DOHH2 (cell line): ENCODE results near the gene TIAL1.

Experiments
- H3F3A ChIP-seq: fragments of 200-600 bp; sonication (generic), shearing (Covaris generic); 2 replicates; pipeline ENCODE4 v1.6.0; 2016; ENCODE audit warnings: antibody characterized with exemption, mild to moderate bottlenecking; ENCODE audit not compliant: control insufficient read depth, insufficient read depth
- H3K27ac ChIP-seq: fragments of 200-600 bp; sonication (generic); 2 replicates; pipeline ENCODE4 v1.5.1; 2014; ENCODE audit warnings: low read depth, mild to moderate bottlenecking, low read length, moderate library complexity
- H3K27me3 ChIP-seq: fragments of 200-600 bp; sonication (generic); 2 replicates; pipeline ENCODE4 v1.6.1; 2014; ENCODE audit warnings: mild to moderate bottlenecking, low read length, mixed read lengths; ENCODE audit not compliant: control insufficient read depth
- H3K36me3 ChIP-seq: fragments of 200-600 bp; sonication (generic); 2 replicates; pipeline ENCODE4 v1.6.1; 2014; ENCODE audit warnings: mild to moderate bottlenecking, low read length, moderate library complexity, mixed read lengths; ENCODE audit not compliant: control insufficient read depth
- H3K4me1 ChIP-seq: fragments of 200-600 bp; sonication (generic); 2 replicates; pipeline ENCODE4 v1.6.1; 2014; ENCODE audit warnings: mild to moderate bottlenecking, low read length, mixed read lengths; ENCODE audit not compliant: control insufficient read depth
- H3K4me2 ChIP-seq: fragments of 200-600 bp; sonication (generic); 2 replicates; pipeline ENCODE4 v1.6.0; 2014; ENCODE audit warnings: mild to moderate bottlenecking, low read length, moderate library complexity
- H3K4me3 ChIP-seq: fragments of 200-600 bp; sonication (generic); 2 replicates; pipeline ENCODE4 v1.5.1; 2014; ENCODE audit warnings: mild to moderate bottlenecking, low read length, mixed read lengths
- H3K79me2 ChIP-seq: fragments of 200-600 bp; sonication (generic); 2 replicates; pipeline ENCODE4 v1.6.1; 2014; ENCODE audit warnings: mild to moderate bottlenecking, low read length, mixed read lengths; ENCODE audit not compliant: control insufficient read depth
- H3K9me2 ChIP-seq: fragments of 200-600 bp; sonication (generic); replicated peaks from 2 replicates; pipeline ENCODE4 v1.6.1; 2014; ENCODE audit warnings: mild to moderate bottlenecking, low read length, mixed read lengths; ENCODE audit not compliant: control insufficient read depth
- H3K9me3 ChIP-seq: fragments of 200-600 bp; sonication (generic); 2 replicates; pipeline ENCODE4 v1.6.1; 2014; ENCODE audit warnings: antibody characterized with exemption, low read length, mixed read lengths; ENCODE audit not compliant: control insufficient read depth, insufficient read depth
- H4K20me1 ChIP-seq: fragments of 200-600 bp; sonication (generic); 2 replicates; pipeline ENCODE4 v1.6.0; 2014; ENCODE audit warnings: low read depth, mild to moderate bottlenecking, antibody characterized with exemption, low read length, moderate library complexity; ENCODE audit not compliant: control insufficient read depth, insufficient read depth
- EZH2phosphoT487 ChIP-seq: fragments of 200-600 bp; sonication (generic); IDR thresholded peaks from 2 replicates; pipeline ENCODE4 v1.6.1; 2017; ENCODE audit warnings: borderline replicate concordance, mild to moderate bottlenecking, antibody characterized with exemption, low read length, moderate library complexity, mixed read lengths
- TF ChIP-seq, protein P1 (sequence below): fragments of 200-600 bp; sonication (generic); IDR thresholded peaks from one replicate; pipeline ENCODE4 v1.5.1; 2014; ENCODE audit warnings: antibody characterized with exemption, mild to moderate bottlenecking, low read depth, low read length; ENCODE audit not compliant: poor library complexity, severe bottlenecking

Gene TIAL1

DNA sequence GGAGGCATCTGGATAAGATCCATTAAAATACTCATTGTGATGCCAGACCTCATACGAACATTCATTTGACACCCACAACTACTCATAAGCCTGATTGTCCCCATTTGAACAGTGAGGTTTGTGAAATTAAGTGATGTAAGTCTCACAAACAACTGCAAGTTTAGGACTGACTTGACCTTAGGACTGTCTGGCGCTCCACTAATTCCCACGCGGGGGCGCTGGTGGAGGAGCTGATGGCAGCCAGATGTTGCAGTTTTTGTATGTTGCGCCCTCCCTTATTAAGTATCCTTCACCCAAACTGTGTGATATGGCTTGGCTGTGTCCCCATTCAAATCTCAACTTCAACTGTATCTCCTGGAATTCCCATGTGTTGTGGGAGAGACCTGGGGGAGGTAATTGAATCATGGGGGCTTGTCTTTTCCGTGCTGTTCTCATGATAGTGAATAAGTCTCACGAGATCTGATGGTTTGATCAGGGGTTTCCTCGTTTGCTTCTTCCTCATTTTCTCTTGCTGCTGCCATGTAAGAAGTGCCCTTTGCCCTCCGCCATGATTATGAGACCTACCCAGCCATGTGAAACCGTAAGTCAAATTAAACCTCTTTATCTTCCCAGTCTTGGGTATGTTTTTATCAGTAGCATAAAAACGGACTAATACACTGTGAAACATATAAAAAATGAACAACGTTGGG lies 20.3 kb upstream of the TIAL1 start:
- H3F3A ChIP-seq: no peaks in the 10 kb centered on the region
- H3K9me3 ChIP-seq: no peaks in the 10 kb centered on the region
- no peaks in the 10 kb centered on the region for H3K79me2 ChIP-seq
- H3K9me2 ChIP-seq: no peaks in the 10 kb centered on the region
- no peak overlapping the region for H3K27ac ChIP-seq
- peaks cover 9% of the 10 kb centered on the region for H3K4me1 ChIP-seq
- H3K4me3 ChIP-seq: no peak overlapping the region
- H3K4me2 ChIP-seq: no peak overlapping the region
- TF ChIP-seq, protein P1, sequence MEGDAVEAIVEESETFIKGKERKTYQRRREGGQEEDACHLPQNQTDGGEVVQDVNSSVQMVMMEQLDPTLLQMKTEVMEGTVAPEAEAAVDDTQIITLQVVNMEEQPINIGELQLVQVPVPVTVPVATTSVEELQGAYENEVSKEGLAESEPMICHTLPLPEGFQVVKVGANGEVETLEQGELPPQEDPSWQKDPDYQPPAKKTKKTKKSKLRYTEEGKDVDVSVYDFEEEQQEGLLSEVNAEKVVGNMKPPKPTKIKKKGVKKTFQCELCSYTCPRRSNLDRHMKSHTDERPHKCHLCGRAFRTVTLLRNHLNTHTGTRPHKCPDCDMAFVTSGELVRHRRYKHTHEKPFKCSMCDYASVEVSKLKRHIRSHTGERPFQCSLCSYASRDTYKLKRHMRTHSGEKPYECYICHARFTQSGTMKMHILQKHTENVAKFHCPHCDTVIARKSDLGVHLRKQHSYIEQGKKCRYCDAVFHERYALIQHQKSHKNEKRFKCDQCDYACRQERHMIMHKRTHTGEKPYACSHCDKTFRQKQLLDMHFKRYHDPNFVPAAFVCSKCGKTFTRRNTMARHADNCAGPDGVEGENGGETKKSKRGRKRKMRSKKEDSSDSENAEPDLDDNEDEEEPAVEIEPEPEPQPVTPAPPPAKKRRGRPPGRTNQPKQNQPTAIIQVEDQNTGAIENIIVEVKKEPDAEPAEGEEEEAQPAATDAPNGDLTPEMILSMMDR: no peak
- no peak for TF ChIP-seq EZH2phosphoT487
- no peaks in the 10 kb centered on the region for H3K36me3 ChIP-seq
- no peaks in the 10 kb centered on the region for H4K20me1 ChIP-seq
- peaks cover 3% of the 10 kb centered on the region; the same call in 1 of the 2 replicates for H3K27me3 ChIP-seq

GRCh38 chr10:119614686-119615085 lies 17.9 kb upstream of the TIAL1 start:
- Histone ChIP-seq H3K9me2 (no peaks in the 10 kb centered on the region), H3K27me3 (no peaks in the 10 kb centered on the region), H3K4me2 (no peak overlapping the region), H3K79me2 (no peaks in the 10 kb centered on the region), H3K4me1 (peaks cover 9% of the 10 kb centered on the region), H3K4me3 (no peak overlapping the region), H3K9me3 (no peaks in the 10 kb centered on the region), H3K27ac (no peak overlapping the region), H3K36me3 (no peaks in the 10 kb centered on the region), H4K20me1 (no peaks in the 10 kb centered on the region), H3F3A (no peaks in the 10 kb centered on the region)
- no peak for TF ChIP-seq EZH2phosphoT487
- TF ChIP-seq, protein P1: no peak

- no peak overlapping the region for H3K27ac ChIP-seq
- no peak for TF ChIP-seq EZH2phosphoT487
- TF ChIP-seq, protein P1: no peak
- H3K27me3 ChIP-seq: peaks cover 4% of the 10 kb centered on the region
- no peaks in the 10 kb centered on the region for H3F3A ChIP-seq
- H3K79me2 ChIP-seq: no peaks in the 10 kb centered on the region
- no peak overlapping the region for H3K4me3 ChIP-seq
- no peak overlapping the region for H3K4me2 ChIP-seq
- H4K20me1 ChIP-seq: no peaks in the 10 kb centered on the region
- H3K4me1 ChIP-seq: peaks cover 9% of the 10 kb centered on the region
- H3K9me2 ChIP-seq: no peaks in the 10 kb centered on the region
- H3K36me3 ChIP-seq: no peaks in the 10 kb centered on the region
- no peaks in the 10 kb centered on the region for H3K9me3 ChIP-seq
Measured at GRCh38 chr10:119613741-119614140, 17.0 kb upstream of the TIAL1 start.
